ENCODE data around the gene DGKH.

DNA sequence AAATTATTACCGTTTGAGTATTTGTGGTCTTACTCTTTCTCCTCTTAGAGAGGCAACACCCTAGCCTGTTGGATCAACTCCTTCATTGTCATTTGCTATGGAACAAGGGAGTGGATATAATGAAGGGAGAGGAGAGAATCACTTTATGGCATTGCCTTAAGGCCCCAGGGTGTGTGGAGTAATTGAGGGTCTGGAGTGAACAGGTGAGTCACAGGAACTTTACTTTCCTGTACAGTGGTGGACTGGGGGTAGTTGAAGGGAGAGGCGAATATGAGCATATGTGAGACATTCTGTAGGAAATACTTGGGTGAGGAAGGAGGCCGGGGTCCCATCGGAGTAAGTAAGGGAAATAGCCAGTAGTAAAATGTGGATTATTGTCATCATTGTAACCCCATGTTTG lies 17.0 kb downstream of the DGKH start:
- TF ChIP-seq POLR2AphosphoS5 (IDR thresholded peaks at IDR 0.05; ENCODE audit: low read depth, low read length), result no peak
- TF ChIP-seq, protein P1, sequence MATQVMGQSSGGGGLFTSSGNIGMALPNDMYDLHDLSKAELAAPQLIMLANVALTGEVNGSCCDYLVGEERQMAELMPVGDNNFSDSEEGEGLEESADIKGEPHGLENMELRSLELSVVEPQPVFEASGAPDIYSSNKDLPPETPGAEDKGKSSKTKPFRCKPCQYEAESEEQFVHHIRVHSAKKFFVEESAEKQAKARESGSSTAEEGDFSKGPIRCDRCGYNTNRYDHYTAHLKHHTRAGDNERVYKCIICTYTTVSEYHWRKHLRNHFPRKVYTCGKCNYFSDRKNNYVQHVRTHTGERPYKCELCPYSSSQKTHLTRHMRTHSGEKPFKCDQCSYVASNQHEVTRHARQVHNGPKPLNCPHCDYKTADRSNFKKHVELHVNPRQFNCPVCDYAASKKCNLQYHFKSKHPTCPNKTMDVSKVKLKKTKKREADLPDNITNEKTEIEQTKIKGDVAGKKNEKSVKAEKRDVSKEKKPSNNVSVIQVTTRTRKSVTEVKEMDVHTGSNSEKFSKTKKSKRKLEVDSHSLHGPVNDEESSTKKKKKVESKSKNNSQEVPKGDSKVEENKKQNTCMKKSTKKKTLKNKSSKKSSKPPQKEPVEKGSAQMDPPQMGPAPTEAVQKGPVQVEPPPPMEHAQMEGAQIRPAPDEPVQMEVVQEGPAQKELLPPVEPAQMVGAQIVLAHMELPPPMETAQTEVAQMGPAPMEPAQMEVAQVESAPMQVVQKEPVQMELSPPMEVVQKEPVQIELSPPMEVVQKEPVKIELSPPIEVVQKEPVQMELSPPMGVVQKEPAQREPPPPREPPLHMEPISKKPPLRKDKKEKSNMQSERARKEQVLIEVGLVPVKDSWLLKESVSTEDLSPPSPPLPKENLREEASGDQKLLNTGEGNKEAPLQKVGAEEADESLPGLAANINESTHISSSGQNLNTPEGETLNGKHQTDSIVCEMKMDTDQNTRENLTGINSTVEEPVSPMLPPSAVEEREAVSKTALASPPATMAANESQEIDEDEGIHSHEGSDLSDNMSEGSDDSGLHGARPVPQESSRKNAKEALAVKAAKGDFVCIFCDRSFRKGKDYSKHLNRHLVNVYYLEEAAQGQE (IDR thresholded peaks at IDR 0.05; ENCODE audit: insufficient read depth in 1 of 2, low read depth in 2 of 2, low read length in 1 of 2), result no peak
- TF ChIP-seq, protein P2, sequence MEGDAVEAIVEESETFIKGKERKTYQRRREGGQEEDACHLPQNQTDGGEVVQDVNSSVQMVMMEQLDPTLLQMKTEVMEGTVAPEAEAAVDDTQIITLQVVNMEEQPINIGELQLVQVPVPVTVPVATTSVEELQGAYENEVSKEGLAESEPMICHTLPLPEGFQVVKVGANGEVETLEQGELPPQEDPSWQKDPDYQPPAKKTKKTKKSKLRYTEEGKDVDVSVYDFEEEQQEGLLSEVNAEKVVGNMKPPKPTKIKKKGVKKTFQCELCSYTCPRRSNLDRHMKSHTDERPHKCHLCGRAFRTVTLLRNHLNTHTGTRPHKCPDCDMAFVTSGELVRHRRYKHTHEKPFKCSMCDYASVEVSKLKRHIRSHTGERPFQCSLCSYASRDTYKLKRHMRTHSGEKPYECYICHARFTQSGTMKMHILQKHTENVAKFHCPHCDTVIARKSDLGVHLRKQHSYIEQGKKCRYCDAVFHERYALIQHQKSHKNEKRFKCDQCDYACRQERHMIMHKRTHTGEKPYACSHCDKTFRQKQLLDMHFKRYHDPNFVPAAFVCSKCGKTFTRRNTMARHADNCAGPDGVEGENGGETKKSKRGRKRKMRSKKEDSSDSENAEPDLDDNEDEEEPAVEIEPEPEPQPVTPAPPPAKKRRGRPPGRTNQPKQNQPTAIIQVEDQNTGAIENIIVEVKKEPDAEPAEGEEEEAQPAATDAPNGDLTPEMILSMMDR (IDR thresholded peaks at IDR 0.05), result no peak
- TF ChIP-seq TCF7L2 (IDR thresholded peaks at IDR 0.05; ENCODE audit: low read depth, low read length), result no peak
- no peak for TF ChIP-seq SIN3A (IDR thresholded peaks at IDR 0.05; ENCODE audit: borderline replicate concordance, insufficient read depth, low read depth, low read length)
